ENCODE data around the gene SIX3.

The SIX3 gene

GRCh38 chr2:44944102-44944951 lies 2.8 kb downstream of the SIX3 start:
- DNase-seq: no peak

GRCh38 chr2:44944952-44945612 lies 3.6 kb downstream of the SIX3 start:
- DNase-seq: no peak

- no peak for DNase-seq
Observed at GRCh38 chr2:44945676-44946371, 4.3 kb downstream of the SIX3 start.

- no peak for DNase-seq
Observed at GRCh38 chr2:44946372-44947027, 5.0 kb downstream of the SIX3 start.

DNA sequence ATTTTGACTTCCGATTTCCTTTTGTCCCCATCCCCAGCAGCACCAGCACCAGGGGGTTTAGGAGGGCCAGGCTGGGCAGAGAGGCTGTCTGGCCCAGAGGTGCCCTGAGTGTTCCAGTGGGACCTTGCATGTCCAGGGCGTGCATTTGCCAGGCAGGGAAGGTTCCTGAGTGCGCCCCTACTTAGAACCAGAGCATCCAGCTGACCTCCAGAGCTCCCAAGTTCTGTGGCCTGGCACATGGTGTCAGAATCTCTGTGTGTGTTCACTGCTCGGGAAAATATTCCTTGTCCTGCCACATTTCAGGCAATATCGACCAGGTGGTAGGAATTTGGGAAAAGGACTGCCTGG lies 5.5 kb downstream of the SIX3 start:
- no peak for DNase-seq

DNA sequence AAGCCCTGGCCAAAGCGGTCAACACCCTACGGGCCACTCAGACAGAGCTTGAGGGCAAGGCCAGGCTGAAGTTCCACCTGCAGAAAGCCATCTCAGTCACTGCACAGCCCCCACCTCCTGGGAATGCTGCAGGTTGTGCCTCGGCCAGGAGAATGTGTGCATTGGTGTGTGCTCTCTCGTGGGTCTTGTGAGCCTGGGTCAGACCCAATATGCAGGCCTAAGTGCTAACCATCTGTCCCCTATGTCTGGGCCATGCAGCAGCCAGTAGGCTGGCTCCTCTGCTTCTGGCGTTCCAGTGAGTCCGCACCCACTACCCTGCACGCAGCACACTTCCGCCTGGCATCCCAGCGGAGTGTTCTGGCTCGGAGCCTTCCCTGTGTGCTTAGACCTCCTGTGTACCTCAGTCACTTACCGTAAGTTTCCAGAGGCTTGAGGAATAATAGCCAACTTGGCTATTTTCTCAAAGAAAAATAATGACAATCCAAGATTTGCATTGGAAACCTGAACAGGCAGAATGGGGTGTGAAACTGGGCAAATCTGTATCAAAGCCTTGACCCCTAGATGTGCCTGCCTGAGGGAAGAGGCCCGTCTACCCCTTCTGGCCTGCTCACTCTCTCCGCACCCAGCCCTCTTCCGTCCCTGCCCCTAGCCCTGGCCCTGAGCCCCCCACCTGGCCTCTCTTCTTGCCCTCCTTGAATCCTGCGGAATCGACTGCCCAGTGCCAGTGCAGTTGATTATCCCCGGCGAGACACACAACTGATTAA lies 7.2 kb downstream of the SIX3 start:
- no peak for DNase-seq

DNA sequence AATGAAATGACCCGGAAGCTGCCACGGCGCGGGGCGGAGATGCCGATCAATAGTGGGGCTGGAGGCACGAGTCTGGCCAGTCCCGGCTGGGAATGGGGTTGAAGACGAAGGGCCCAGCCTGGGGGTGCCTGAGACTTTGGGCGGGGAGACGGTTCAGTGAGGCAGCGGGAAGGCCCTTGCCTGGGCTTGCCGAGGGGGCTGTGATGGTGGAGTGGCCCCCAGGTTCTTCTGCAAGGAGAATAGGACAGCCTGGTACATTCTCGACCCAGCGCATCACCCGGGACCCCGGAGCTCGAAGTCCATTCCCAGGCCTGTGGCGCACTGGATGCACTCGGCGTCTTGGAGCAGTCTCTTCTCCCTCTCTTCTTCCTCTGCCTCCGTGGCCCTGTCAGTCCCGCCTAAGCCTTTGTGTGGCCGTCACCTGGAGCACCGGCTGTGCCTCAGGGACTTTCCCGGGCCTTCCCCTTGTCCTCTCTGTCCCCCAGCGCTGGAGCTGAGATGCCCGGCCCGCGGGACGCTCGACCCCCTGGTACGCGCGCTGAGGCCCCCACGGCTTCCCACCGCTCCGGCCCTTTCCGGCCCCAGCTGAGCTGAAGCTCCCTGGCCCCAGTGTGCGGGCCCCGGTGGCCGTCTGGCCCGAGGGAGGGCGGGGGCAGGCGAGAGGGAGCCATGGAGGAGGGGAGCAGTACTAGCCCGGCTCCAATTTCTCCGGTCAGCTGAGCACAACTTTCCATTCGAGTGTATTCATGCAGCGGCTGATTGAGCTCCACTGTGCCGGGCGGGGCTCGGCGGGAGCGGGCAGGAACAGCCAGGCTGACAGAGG lies 8.0 kb downstream of the SIX3 start:
- DNase-seq: peak; percentile 73

DNA sequence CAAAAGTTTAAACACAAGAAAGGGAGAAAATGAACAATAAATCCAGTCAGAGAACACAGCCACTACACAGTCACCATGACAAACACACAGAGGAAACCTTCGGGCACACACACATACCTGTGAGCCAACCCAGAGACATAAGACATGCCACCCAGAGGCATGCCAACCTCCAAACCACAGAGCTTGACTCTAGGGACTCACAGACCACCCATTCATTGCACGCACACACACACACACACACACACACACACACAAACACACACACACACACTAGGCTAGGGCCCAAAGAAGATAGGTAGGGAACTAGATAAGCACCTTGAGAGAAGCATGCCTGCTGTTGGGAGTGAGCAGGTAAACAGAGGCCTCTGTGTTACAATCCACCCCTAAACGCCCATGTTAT lies 9.1 kb downstream of the SIX3 start:
- no peak for DNase-seq

GRCh38 chr2:44951124-44951523 lies 9.6 kb downstream of the SIX3 start:
- DNase-seq: no peak

DNA sequence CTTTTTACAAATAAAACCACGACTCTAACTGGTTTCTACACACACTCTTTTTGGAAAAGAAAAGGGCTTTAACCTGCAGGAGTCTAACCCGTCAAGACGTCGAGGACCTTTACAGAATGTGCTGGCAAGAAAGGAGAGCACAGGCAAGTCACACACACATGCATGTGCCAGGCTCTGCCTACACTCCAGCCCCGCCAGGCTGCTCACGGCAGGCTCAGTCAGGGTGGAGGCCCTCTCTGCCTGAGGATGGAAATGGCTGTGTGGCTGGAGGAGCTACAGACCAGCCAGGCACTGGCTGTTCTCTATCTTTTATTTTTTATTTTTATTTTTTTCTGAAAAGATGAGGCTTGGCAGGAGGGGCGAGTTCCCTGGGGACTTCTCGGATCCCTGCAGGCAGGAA lies 10.2 kb downstream of the SIX3 start:
- DNase-seq: no peak

DNA sequence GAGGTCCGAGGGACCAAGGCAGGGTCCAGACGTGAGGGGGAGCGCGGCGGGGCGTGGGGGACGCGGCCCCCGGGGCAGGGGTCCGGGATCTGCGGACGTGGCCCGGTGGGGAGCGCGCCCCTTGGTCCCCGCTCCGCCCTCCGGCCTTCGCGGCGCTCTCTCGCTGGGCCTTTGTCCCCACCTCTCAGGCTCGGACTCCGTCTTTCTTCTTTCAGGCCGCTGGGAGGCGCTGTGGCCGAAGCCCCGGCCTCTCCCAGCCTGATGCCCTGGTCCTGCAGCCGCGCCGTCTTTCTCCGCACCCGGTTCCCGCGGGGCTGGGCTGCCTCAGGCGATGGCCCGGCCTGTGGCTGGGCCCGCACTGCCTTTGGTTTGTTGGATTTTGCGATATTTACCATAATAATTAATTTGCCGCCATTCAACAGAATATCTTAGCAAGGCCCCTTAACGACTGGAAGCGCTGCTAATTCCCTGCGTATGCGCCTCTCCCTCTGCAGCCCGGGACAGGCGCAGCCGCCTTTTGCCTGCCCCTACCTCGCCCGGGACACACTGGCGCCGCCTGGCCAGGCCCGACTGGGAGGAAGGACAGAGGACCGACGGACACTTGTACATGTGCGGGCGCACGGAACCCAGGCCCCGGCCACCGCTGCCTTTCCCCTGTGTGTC lies 10.8 kb downstream of the SIX3 start:
- peak; percentile 83 for DNase-seq

GRCh38 chr2:44952806-44953498 lies 11.4 kb downstream of the SIX3 start:
- DNase-seq: no peak

GRCh38 chr2:44953499-44953883 lies 12.0 kb downstream of the SIX3 start:
- no peak for DNase-seq

DNA sequence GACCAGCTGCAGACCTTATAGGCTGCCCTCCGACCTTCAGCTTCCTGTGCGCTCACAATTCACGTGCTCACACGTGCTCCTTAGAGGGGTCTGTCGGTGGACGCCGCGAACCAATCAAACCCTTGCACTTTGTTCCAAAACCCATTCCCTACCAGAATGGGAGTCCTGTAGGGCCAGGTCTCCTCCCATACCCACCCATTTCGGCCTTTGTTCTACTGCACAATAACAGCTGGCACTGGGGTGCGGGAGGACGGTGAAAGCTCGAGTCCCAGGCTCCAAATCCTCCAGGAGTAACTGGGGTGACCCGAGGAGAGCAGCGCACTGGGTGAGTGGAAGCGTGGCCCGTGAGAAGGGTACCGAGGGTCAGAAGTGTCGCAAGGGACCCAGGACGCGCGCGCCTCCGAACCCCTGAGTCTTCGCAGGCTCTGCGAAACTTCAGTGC lies 13.0 kb downstream of the SIX3 start:
- no peak for DNase-seq

- DNase-seq: no peak
Observed at GRCh38 chr2:44954889-44955592, 13.5 kb downstream of the SIX3 start.

- peak; percentile 86 for DNase-seq
Observed at GRCh38 chr2:44955593-44956392, 14.3 kb downstream of the SIX3 start.

DNA sequence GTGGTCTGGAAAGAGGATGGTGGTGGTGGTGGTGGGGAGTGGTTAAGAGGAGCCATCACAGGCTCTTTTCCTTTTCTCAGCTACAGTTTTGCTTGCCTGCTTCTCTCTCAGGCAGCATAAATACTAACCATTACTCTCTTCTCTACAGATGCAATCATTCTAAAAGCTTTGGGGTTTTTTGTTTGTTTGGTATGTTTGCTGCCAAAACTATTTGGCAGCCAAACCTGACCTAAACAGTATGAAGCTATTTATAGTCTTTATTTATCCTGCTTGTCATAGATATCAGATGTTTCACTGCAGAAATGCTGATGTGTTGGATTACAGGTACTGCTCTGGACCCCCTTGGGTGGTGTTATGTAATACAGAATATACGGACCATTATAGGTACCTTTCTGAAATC lies 15.3 kb downstream of the SIX3 start:
- no peak for DNase-seq

- DNase-seq: no peak
Observed at GRCh38 chr2:44957656-44958327, 16.3 kb downstream of the SIX3 start.
